Trophoblast cell (in vitro differentiated cells and primary cell): ENCODE data around the gene MOV10.

Source experiments
- DNase-seq, 2 donors: peaks; one replicate each; pipeline ENCODE4 v3.0.0-alpha.2; 2016
- H2AFZ ChIP-seq: 2 replicates; pipeline ENCODE4 v1.6.1; 2013; ENCODE audit warnings: low read length, moderate library complexity, mild to moderate bottlenecking; ENCODE audit not compliant: insufficient read depth, poor library complexity
- H2AK5ac ChIP-seq: 2 replicates; pipeline ENCODE4 v1.6.1; 2013; ENCODE audit warnings: mild to moderate bottlenecking, low read length
- H2BK120ac ChIP-seq: 2 replicates; pipeline ENCODE4 v1.6.1; 2013; ENCODE audit warnings: low read length, mild to moderate bottlenecking, moderate library complexity; ENCODE audit not compliant: insufficient read depth, poor library complexity
- H2BK12ac ChIP-seq: 2 replicates; pipeline ENCODE4 v1.6.1; 2013; ENCODE audit warnings: mild to moderate bottlenecking, low read length, moderate library complexity
- H2BK5ac ChIP-seq: 2 replicates; pipeline ENCODE4 v1.6.1; 2013; ENCODE audit warnings: low read length, low read depth, moderate library complexity, mild to moderate bottlenecking; ENCODE audit not compliant: poor library complexity
- H3K14ac ChIP-seq: 2 replicates; pipeline ENCODE4 v1.6.1; 2013; ENCODE audit warnings: mild to moderate bottlenecking, low read length
- H3K18ac ChIP-seq: 2 replicates; pipeline ENCODE4 v1.6.1; 2013; ENCODE audit warnings: mild to moderate bottlenecking, low read length
- H3K23ac ChIP-seq: 2 replicates; pipeline ENCODE4 v1.6.1; 2013; ENCODE audit warnings: low read length
- H3K27ac ChIP-seq: 2 replicates; pipeline ENCODE4 v1.5.1; 2013; ENCODE audit warnings: low read depth, mild to moderate bottlenecking, inconsistent platforms, low read length, moderate library complexity
- H3K27me3 ChIP-seq: 2 replicates; pipeline ENCODE4 v1.6.1; 2013; ENCODE audit warnings: inconsistent platforms, mild to moderate bottlenecking, low read length, moderate library complexity; ENCODE audit not compliant: insufficient read depth
- H3K36me3 ChIP-seq, 2 experiments: 1 replicate in 1 of 2; 2 replicates in 1 of 2; pipeline ENCODE4 v1.6.1; 2013; ENCODE audit warnings: low read length in 2 of 2, mild to moderate bottlenecking in 2 of 2, moderate library complexity in 1 of 2; ENCODE audit not compliant: insufficient read depth in 2 of 2, control insufficient read depth in 1 of 2
- H3K4ac ChIP-seq: 2 replicates; pipeline ENCODE4 v1.6.1; 2013; ENCODE audit warnings: low read depth, mild to moderate bottlenecking, low read length, moderate library complexity
- H3K4me1 ChIP-seq, 2 experiments: 1 replicate in 1 of 2; 2 replicates in 1 of 2; pipeline ENCODE4 v1.6.1; 2013; ENCODE audit warnings: low read length in 2 of 2, mild to moderate bottlenecking in 2 of 2, moderate library complexity in 1 of 2; ENCODE audit not compliant: insufficient read depth in 2 of 2, control insufficient read depth in 1 of 2
- H3K4me2 ChIP-seq: 2 replicates; pipeline ENCODE4 v1.6.1; 2013; ENCODE audit warnings: inconsistent platforms, mild to moderate bottlenecking, low read length, moderate library complexity
- H3K4me3 ChIP-seq: 2 replicates; pipeline ENCODE4 v1.5.1; 2013; ENCODE audit warnings: mild to moderate bottlenecking, low read depth, low read length, inconsistent platforms
- H3K79me1 ChIP-seq: one replicate; pipeline ENCODE4 v1.6.1; 2013; ENCODE audit warnings: low read length
- H3K79me2 ChIP-seq: 2 replicates; pipeline ENCODE4 v1.6.1; 2013; ENCODE audit warnings: low read length, mild to moderate bottlenecking; ENCODE audit not compliant: control insufficient read depth, insufficient read depth, poor library complexity
- H3K9ac ChIP-seq: 2 replicates; pipeline ENCODE4 v1.6.1; 2013; ENCODE audit warnings: mild to moderate bottlenecking, low read length
- H3K9me3 ChIP-seq: 2 replicates; pipeline ENCODE4 v1.6.1; 2013; ENCODE audit warnings: low read depth, mild to moderate bottlenecking, control low read depth, inconsistent platforms, low read length; ENCODE audit not compliant: insufficient read depth
- H4K12ac ChIP-seq: 2 replicates; pipeline ENCODE4 v1.6.1; 2013; ENCODE audit warnings: low read depth, mild to moderate bottlenecking, low read length, moderate library complexity
- H4K8ac ChIP-seq: 2 replicates; pipeline ENCODE4 v1.6.1; 2013; ENCODE audit warnings: low read depth, mild to moderate bottlenecking, low read length, moderate library complexity
- H4K91ac ChIP-seq: one replicate; pipeline ENCODE4 v1.6.1; 2013; ENCODE audit warnings: low read depth, mild to moderate bottlenecking, low read length, moderate library complexity
- WGBS: extraction: QIAGEN DNeasy Blood & Tissue Kit; methylation state at CpG from one replicate; pipeline ENCODE4 v1.1.7; 2013; ENCODE audit warnings: missing lambda C conversion rate; ENCODE audit not compliant: insufficient read length, insufficient coverage; ENCODE audit errors: extremely low coverage; 5-methylcytosine and 5-hydroxymethylcytosine counted together

Gene MOV10

DNA sequence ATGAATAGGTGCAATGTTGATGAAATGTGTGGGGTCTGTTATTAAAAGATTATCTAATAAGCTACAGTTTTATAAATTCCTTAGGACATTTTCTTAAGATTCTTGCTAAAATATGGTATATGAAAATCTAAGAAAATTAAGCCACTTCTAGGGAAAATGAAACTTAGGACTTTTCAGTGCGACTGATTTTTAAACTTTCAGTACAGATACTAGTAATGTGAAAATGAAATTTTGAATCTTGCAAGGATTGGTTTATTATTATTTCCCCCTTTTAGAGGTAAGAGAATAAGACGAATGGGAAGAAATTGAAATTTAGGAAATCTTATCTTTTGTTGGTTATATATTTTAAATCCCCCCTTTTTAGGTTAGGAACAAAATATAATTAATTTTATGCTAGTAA lies 38.4 kb upstream of the MOV10 start:
- H3K4me3 ChIP-seq = no peak overlapping the region
- no peak overlapping the region for H2BK5ac ChIP-seq
- no peak overlapping the region for H3K27ac ChIP-seq
- no peaks in the 10 kb centered on the region for H3K9me3 ChIP-seq
- no peak overlapping the region for H3K9ac ChIP-seq
- H2BK120ac ChIP-seq = no peak overlapping the region
- H3K79me2 ChIP-seq = peaks cover 4% of the 10 kb centered on the region
- H4K8ac ChIP-seq = no peak overlapping the region
- H3K4me2 ChIP-seq = no peak overlapping the region
- no peak overlapping the region for H4K12ac ChIP-seq
- DNase-seq = no peak
- no peak overlapping the region for H3K23ac ChIP-seq
- H4K91ac ChIP-seq = no peak overlapping the region
- H2AK5ac ChIP-seq = no peak overlapping the region
- peaks cover 4 to 6% of the 10 kb centered on the region in 2 experiments for H3K4me1 ChIP-seq
- no peak overlapping the region for H3K4ac ChIP-seq
- no peak overlapping the region for H3K14ac ChIP-seq
- no peak overlapping the region for H2BK12ac ChIP-seq
- H3K79me1 ChIP-seq = no peaks in the 10 kb centered on the region
- WGBS = no CpG with 5 or more reads among the region's 2 CpGs
- no peaks in the 10 kb centered on the region for H3K36me3 ChIP-seq
- no peak overlapping the region for H2AFZ ChIP-seq
- H3K27me3 ChIP-seq = no peaks in the 10 kb centered on the region
- no peak overlapping the region for H3K18ac ChIP-seq

DNA sequence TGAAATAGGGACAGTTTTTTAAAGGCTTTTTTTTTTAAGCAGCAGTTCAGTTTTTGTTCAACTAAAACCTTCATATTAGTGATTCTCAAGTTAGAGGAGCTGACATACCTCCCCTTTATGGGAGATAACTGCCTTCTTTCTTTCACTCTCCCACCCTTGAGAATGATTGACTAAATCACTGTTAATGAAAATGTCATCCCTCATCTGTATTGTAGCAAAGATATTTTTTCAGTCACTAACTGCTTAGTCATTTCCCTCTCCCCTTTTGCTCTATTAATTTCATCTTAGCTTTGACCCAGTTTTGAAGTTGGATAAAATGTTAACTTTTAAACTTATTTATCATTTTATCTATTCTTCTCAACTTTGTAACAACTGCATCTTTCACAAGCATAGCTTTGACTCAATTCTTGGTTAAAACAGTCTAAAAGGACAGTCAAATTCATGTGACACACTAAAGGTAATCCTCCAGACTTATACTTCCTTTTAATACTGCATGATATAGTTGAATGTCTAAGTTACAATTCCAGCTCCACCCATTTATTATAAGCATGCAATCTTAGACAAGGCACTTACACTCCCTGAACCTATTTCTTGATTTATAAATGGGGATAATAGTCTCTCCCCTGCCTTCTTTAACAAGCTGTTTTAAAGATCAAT lies 37.7 kb upstream of the MOV10 start:
- Histone ChIP-seq H2BK120ac (no peak overlapping the region), H3K9me3 (no peaks in the 10 kb centered on the region), H3K14ac (no peak overlapping the region), H3K18ac (no peak overlapping the region), H2BK5ac (no peak overlapping the region), H3K36me3 (no peaks in the 10 kb centered on the region), H2BK12ac (no peak overlapping the region), H2AFZ (no peak overlapping the region), H3K9ac (no peak overlapping the region), H3K27ac (no peak overlapping the region), H4K12ac (no peak overlapping the region), H3K4me1 (peaks cover 4 to 6% of the 10 kb centered on the region in 2 experiments), H4K91ac (no peak overlapping the region), H3K27me3 (no peaks in the 10 kb centered on the region), H3K4me2 (no peak overlapping the region), H4K8ac (no peak overlapping the region), H3K79me1 (no peaks in the 10 kb centered on the region), H3K79me2 (peaks cover 2% of the 10 kb centered on the region), H3K23ac (no peak overlapping the region), H3K4me3 (no peak overlapping the region), H2AK5ac (no peak overlapping the region), H3K4ac (no peak overlapping the region)
- no peak for DNase-seq

DNA sequence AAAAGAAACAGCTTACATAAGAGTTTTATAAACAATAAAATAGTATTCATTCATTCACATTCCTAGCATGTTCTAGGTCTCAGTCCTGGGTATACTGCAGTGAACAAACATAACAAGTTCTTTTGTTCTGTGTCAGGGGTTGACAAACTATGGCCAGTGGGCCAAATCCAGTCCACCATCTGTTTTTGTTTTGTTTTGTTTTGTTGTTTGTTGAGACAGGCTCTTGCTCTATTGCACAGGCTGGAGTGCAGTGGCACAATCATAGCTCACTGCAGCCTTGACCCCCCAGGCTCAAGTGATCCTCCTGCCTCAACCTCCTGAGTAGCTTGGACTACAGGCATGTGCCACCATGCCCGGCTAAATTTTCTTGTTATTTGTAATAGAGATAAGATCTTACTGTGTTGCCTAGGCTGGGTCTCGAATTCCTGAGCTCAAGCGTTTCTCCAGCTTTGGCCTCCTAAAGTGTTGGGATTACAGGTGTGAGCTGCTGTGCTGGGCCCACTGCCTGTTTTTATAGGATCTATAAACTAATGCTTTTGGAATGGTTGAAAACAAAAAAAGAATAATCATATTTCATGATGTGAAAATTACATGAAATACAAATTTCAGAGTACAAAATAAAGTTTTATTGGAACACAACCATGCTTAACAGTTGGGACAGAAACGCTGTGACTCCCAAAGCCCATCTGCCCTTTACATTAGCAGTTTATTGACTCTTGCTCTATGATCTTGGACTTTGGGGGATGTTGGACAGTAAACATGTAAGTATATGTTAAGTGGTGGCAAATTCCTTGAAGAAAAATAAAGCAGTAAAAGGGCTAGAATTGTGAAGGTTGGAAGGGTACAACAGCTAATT lies 37.0 kb upstream of the MOV10 start:
- WGBS = no CpG with 5 or more reads among the region's 4 CpGs
- no peak overlapping the region for H4K8ac ChIP-seq
- DNase-seq = peak; percentile 81 to 91

DNA sequence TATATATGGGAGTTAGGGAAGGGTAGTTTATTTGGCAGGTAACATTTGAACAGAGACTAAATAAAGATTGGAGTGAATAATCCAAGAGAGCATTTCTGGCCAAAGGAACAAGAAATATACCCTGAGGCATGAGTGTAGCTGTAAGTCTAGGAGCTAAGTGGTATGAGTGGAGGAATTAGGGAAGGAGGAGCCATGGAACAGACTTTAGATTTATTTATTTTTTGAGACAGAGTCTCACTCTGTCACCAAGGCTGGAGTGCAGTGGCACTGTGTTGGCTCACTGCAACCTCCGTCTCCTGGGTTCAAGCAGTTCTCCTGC lies 36.4 kb upstream of the MOV10 start:
- Histone ChIP-seq H3K27me3 (no peaks in the 10 kb centered on the region), H4K8ac (no peak overlapping the region), H3K4me1 (peaks cover 4% of the 10 kb centered on the region in 2 experiments), H2AFZ (no peak overlapping the region), H3K9ac (no peak overlapping the region), H3K79me2 (peaks cover 2% of the 10 kb centered on the region), H2AK5ac (no peak overlapping the region), H3K14ac (no peak overlapping the region), H3K4me3 (no peak overlapping the region), H4K91ac (no peak overlapping the region), H3K27ac (no peak overlapping the region), H4K12ac (no peak overlapping the region), H2BK120ac (no peak overlapping the region), H3K79me1 (no peaks in the 10 kb centered on the region), H2BK12ac (no peak overlapping the region), H3K23ac (no peak overlapping the region), H2BK5ac (no peak overlapping the region), H3K36me3 (no peaks in the 10 kb centered on the region), H3K4me2 (no peak overlapping the region), H3K9me3 (no peaks in the 10 kb centered on the region), H3K4ac (no peak overlapping the region), H3K18ac (no peak overlapping the region)
- no CpG with 5 or more reads among the region's 1 CpG for WGBS
- peak in 1 of 2 donors; percentile 82 for DNase-seq

More for the DNA sequence above, 37.0 kb upstream of the MOV10 start:
- Histone ChIP-seq H2AFZ (no peak overlapping the region), H2BK5ac (peak overlapping the region; percentile 49), H3K79me1 (no peaks in the 10 kb centered on the region), H3K27ac (no peak overlapping the region), H2BK120ac (no peak overlapping the region), H3K27me3 (no peaks in the 10 kb centered on the region), H3K4me3 (no peak overlapping the region), H2AK5ac (no peak overlapping the region), H3K23ac (no peak overlapping the region), H2BK12ac (no peak overlapping the region), H3K79me2 (peaks cover 2% of the 10 kb centered on the region), H3K9ac (no peak overlapping the region), H3K4ac (peak overlapping the region; percentile 15), H4K12ac (no peak overlapping the region), H3K14ac (no peak overlapping the region), H3K4me2 (no peak overlapping the region), H3K4me1 (peaks cover 4% of the 10 kb centered on the region in 2 experiments), H3K9me3 (no peaks in the 10 kb centered on the region), H3K18ac (no peak overlapping the region), H4K91ac (no peak overlapping the region), H3K36me3 (no peaks in the 10 kb centered on the region)
